CD4-positive, alpha-beta T cell treated with Interleukin-4 for 4 hours (primary cell): ENCODE measurements around the gene DSCAML1.

Experiments used
- DNase-seq: peaks from one replicate; pipeline ENCODE4 v3.0.0-alpha.2; 2020

The DSCAML1 gene

GRCh38 chr11:117720061-117720511 is 76.9 kb downstream of the DSCAML1 start:
- DNase-seq = no peak

DNA sequence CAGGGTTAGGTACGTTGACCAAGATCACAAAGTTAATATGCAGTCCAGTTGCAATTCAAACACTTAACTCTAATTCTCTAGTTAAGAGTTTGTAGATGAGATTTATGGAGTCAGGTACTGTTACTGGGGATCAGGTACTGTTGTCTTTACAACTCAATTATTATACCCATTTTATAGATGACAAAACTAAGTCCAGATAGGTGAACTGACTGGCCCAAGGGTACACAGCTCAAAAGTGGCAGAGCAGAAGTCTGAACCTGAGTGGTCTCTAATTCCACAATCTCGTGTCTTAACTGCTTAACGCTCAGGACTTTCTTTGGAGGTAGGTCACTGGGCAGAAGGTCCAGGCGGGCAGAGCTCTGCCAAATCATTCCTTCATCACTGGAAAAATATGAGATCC is 77.5 kb downstream of the DSCAML1 start:
- DNase-seq = no peak

GRCh38 chr11:117717485-117718314 is 79.3 kb downstream of the DSCAML1 start:
- no peak for DNase-seq

- no peak for DNase-seq
Measured at GRCh38 chr11:117716521-117717440, 80.2 kb downstream of the DSCAML1 start.

GRCh38 chr11:117715801-117716200 is 81.2 kb downstream of the DSCAML1 start:
- DNase-seq = no peak

GRCh38 chr11:117713538-117713991 is 83.5 kb downstream of the DSCAML1 start:
- DNase-seq = no peak

GRCh38 chr11:117712530-117712929 is 84.5 kb downstream of the DSCAML1 start:
- no peak for DNase-seq

DNA sequence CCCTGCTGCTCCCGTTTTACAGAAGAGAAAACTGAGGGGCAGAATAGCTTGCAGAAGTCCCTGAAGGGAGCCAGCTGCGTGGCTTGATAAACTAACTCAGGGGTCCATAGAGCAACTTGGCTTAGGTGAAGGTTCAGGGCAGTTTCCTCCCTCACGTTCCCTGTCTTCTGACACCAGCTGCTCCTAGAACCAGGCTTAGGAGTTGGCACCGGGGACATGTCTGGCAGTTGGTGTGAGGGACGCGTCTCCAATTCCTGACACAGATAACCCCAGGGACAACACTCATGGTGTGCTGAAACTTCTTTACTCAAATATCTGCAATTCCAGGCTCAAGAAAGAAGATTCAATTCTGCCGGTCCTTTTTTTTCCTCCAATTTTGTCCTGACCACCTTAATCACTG is 85.7 kb downstream of the DSCAML1 start:
- DNase-seq = no peak

GRCh38 chr11:117710211-117710610 is 86.8 kb downstream of the DSCAML1 start:
- DNase-seq = no peak

GRCh38 chr11:117706322-117706814 is 90.6 kb downstream of the DSCAML1 start:
- DNase-seq = no peak

DNA sequence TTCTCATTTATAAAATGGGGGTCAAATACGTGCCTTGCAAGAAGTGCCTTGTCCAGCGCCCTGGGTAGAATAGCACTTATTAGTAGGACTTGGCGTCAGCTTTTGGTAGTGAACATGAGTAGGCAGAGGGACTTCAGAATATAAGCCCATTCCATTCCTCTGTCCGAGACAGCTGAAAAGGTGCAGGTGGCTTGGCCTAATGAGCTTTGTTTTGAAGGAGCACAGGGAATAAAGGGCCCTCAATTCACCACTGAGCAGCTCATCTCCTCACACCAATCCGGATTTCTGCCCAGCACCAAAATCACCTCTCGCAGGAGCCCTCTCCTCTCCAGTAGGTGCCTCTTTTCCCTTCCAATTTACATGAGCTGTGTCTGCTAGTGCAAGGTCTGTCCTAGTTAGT is 91.2 kb downstream of the DSCAML1 start:
- DNase-seq = no peak

DNA sequence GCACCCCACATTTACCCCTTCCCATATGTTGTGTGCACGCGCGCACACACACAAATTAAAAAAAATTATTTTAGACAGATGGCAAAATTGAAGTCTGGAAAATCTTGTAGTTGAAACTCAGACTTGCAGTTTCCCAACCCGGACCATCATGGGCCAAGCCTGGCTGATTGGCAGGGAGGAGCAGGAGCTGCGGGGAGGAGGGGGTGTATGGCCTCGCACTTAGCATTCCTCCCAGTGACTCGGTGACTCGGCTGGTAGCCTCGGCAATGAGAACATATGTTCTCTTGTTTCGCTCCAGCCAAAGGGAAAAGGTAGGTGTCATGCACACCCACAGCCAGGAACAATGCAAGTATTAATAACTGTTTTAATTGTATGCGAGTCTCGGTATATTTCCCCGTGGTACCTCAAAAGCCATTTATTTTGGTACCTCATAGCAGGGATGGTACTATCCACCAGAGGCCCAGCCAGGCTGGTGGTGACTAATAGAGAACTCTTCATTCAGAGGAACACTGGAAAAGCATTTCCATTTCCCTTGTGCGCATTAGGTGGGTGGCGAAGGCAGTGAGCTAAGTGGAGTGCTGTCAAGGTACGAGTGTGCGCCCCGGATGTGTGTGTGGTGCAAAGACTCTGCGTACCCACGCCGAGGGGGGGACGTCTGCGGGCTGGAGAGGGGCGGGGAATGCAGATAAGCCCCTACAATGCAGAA is 92.5 kb downstream of the DSCAML1 start:
- no peak for DNase-seq

GRCh38 chr11:117702946-117703598 is 93.9 kb downstream of the DSCAML1 start:
- DNase-seq = no peak

DNA sequence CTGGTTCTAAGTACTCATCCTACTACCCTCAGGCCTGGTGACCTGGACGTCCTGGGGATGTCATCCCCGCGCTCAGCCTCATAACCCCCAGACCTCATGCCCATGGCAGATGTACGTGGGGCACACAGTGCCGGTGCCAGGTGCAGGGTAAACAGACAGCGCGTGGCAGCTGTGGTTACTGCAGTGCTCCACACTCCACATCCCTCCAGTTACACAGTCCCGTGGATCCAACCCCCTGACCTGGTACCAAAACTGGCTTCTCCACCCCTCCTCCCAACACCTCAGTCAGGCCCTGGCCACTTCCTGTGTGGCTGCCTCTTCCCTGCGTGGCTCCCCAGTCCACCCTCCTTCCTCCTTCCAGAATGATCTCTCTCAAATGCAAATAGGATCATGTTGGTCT is 95.2 kb downstream of the DSCAML1 start:
- DNase-seq = no peak

- no peak for DNase-seq
Measured at GRCh38 chr11:117700551-117700950, 96.5 kb downstream of the DSCAML1 start.

DNA sequence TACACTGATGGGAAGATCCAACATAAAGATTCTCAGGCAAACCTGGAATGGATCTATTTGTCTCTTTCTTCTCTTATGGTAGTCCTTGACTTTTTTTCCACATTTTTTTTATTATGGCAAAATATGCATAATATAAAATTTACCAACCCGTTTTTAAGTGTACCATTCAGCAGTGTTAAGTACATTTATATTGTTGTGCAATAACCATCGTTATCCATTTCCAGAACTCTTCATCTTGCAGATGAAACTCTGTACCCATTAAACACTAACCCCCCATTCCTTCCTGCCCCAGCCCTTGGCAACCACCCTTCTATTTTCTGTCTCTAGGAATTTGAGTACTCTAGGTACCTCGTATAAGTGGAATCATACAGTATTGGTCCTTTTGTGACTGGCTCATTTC is 99.7 kb downstream of the DSCAML1 start:
- DNase-seq = no peak

DNA sequence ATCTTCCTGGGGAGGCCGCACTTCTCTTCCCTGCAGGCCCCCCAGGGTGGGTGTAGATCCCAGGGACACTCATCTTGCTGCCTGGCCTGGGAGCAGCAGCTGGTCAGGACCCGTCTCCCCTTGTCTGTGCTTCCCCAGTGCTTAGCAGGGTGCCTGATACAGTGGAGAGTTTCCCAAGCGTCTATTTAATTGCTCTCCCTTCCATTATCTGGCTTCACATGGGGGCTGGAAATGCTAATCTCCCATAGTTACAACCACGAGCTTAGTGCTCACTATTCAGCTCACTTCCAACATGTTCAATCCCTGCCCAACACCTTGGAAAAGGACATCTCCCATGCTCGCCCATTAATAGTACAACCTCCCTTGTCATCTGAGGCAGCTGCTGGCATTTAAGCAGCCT is 100.5 kb downstream of the DSCAML1 start:
- DNase-seq = no peak

DNA sequence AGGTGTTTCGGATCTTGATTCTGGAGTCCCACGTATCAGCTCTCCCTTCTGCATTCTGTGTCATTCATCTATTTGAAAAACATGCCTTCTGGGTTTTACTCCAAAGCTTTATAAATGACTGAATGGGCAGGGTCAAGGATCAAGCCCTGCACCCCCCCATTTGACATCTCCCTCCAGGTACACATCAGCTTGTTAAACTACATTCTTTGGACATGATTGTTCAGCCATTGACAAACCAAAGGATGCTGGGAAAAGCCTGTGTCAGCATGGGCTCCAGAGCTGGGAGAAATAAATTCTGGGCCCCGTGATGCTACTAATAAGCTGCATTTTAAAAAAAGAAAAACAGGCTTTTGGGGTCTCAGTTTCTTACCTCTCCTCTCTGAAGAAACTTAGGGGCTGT is 103.7 kb downstream of the DSCAML1 start:
- DNase-seq = no peak

- DNase-seq = no peak
Measured at GRCh38 chr11:117691516-117691915, 105.5 kb downstream of the DSCAML1 start.

GRCh38 chr11:117691218-117691514 is 105.8 kb downstream of the DSCAML1 start:
- DNase-seq = no peak

- DNase-seq = no peak
Measured at GRCh38 chr11:117690484-117691217, 106.4 kb downstream of the DSCAML1 start.

GRCh38 chr11:117688255-117688797 is 108.7 kb downstream of the DSCAML1 start:
- DNase-seq = no peak
